ENCODE measurements around the gene DIP2C.

- TF ChIP-seq CTCF (IDR thresholded peaks at IDR 0.05) (no peak), POLR2A (IDR thresholded peaks at IDR 0.05) (no peak), POLR2AphosphoS5 (IDR thresholded peaks at IDR 0.05) (no peak)
These were observed 235.8 kb downstream of the DIP2C start for GRCh38 chr10:453647-454046.

Data from prostate gland (tissue), 2 donors.